Measurements from ENCODE around the gene PEX14. TPM values are rescaled to one million over a fixed set of nuclear protein-coding genes. Genes with fewer than 3 reads are reported as not detected.

PEX14 gene
- total RNA-seq, 1 donor from 2014 or later = 35.4 TPM

DNA sequence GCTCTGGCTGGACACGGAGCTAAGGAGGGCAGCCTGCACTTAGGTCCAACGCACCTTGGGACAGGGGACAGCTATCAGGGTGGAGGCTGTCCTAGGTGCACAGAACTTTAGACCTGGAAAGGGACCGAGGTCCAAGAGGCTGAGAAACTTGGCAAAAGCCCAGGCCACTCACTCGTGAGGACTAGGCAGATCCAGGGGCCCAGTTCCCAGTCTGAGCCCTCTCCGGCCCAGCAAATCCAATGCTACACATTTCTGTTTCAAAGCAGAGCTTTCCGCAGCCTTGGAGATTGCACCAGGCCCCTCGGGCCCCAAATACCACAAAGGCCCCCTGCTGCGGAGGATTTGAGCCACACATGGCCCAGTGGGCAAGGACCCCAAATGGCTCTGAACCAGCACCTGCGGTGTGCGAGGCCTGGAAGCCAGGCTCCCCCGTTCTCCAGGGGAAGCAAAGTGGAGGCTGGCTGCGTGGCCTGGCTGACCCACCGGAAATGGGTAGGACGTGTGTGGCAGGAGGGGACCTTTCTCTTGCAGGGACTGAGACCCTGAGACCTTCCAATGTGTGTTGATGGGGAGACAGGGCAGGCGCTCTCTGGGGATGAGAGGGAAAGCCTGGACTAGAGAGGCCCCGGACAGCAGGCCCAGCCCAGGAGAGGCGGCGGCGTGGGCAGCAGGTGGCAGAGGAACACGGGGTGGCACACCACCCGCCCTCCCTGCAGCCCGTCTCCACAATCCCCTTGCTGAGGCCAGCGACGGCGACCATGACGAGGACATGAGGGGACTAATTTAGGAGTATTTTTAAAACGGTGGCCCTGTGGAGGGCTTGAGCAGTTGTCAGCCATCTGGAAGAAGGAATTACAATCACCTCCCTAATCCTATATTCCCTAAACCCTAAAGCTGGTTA lies 203.0 kb downstream of the PEX14 start:
- DNase-seq (ENCODE audit: low spot score) = no peak

DNA sequence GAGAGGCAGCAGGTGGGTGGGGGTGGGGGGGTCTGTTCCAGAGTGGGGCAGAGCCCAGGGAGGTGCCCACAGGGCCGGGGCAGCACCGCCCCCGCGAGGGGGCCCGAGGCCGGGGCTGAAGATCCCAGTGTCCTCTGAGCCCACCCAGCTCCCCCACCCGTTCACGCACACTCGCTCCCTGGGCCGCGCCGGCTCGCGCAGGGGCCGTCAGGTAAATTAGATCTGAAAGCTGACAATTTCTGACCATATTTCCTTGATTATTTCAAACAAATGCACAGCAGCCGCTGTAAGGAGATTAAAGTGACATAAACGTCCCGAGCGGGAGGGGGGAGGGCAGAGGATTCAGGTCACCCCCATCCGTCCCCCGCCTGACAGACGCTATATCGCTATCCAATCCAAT lies 203.7 kb downstream of the PEX14 start:
- DNase-seq (ENCODE audit: low spot score) = no peak

DNA sequence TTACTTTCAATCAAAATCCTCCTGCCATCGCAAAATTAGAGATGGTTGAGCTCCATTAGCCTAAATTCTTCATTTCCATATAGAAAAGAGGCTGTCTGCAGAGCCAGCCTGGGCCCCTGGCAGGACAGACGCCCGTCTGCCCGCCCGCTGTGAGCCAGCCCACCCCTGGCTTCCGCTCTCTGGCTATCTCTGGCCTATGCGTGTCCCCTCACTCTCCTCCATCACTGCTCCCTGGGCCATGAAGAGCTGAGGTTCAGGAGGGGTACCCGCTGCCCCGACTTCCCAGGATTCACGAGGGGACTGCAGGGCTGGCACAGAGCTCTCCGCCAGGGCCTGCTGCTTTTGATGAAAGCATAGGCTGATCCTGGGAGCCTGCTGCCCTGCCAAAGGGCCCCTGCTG lies 204.1 kb downstream of the PEX14 start:
- DNase-seq (ENCODE audit: low spot score) = no peak

DNA sequence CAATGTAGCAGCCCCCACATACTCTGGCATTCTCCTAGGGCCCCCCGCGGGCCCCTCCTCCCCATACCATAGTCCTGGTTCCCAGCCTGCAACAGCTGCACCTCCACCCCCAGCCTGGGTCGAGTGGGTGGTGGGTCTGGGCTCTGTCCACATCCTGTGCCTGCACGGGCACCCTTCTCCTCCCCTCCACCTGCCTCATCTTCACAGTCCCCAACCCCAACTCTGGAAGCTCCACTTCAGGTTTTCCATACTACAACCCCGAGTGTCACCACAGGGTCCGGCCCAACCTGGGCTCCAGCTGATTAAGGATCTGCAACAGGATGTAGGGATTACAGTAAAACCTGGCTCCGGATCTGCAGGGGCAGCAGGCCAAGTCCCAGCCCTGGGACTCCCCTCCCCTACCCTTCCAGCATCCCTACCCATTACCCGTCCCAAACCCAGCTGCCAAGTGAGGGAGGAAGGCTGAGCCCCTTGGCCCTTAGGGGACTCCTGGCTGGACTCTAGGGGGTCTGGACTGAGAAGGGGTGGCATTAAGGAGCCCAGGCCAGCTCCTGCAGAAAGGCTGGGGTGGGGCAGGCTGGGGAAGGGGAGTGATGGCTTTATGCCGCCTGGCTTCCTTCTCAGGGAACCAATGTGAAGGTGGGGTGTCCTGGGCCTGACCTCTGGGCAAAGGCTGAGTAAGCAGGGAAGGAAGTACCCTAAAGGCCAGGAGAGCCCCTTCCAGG lies 204.9 kb downstream of the PEX14 start:
- no peak for DNase-seq (ENCODE audit: low spot score)

Other genes with a start within 250 kb of the PEX14 start
- gene PGD, start 75.9 kb upstream of the PEX14 start, total RNA-seq = 434 TPM
- gene CENPS, start 44.5 kb upstream of the PEX14 start, total RNA-seq = 6.7 TPM
- not detected for gene CORT, start 24.9 kb upstream of the PEX14 start, total RNA-seq
- gene DFFA, start 2.4 kb upstream of the PEX14 start, total RNA-seq = 33.8 TPM

All from mesenteric fat pad (tissue), 1 donor.